ENCODE data around the gene TNFAIP8L2. TPM values are rescaled to one million over a fixed set of nuclear protein-coding genes. Genes with fewer than 3 reads are reported as not detected.

The TNFAIP8L2 gene
- total and polyA plus RNA-seq, 2 of the 4 experiments (the other 2 are of a cell fraction), result not detected

- dilution Hi-C loops (cut with HindIII; ENCODE audit: low sequenced_read_pairs, unreplicated experiment) (no loop called here), in situ Hi-C loops (cut with MboI; ENCODE audit: low sequenced_read_pairs) (no loop called here), intact Hi-C loops (cut with micrococcal nuclease) (loop anchor here (5.0 kb wide), 1 partner anchor 75 kb away; the partner anchor contains the start of gene GABPB2)
- Histone ChIP-seq H3K56ac (ENCODE audit: extremely low read depth, insufficient read depth, low read length) (no peak overlapping the region), H3K9me3 (ENCODE audit: control insufficient read depth, insufficient read depth, low read length) (no peaks in the 10 kb centered on the region), H2BK15ac (ENCODE audit: low read depth, low read length) (no peak overlapping the region), H3K18ac (ENCODE audit: low read depth, low read length) (no peak overlapping the region), H3K4me2 (ENCODE audit: low read depth, low read length) (peak overlapping the region; percentile 75), H3K4me3 (ENCODE audit: insufficient read depth, low read depth, low read length) (peak overlapping the region; percentile 47), H2AK5ac (ENCODE audit: low read depth, low read length) (no peak overlapping the region), H3K79me1 (ENCODE audit: low read depth in 1 of 2, low read length in 2 of 2) (peaks cover 0 to 6% of the 10 kb centered on the region in 2 experiments; a peak in 1 of 4 replicates), H2BK20ac (ENCODE audit: low read depth, low read length) (no peak overlapping the region), H2AFZ (replicated peaks; ENCODE audit: low read length, poor library complexity) (peak overlapping the region; percentile 83), H4K20me1 (ENCODE audit: insufficient read depth, low read length) (peaks cover 5% of the 10 kb centered on the region; the same call in 1 of the 2 replicates), H4K5ac (ENCODE audit: low read depth, low read length) (peak overlapping the region; percentile 4; the same call in 1 of the 2 replicates), H3K14ac (replicated peaks; ENCODE audit: low read depth, low read length) (peak overlapping the region; percentile 38; the same call in 1 of the 2 replicates), H2BK120ac (ENCODE audit: low read depth, low read length) (no peak overlapping the region), H3K23ac (ENCODE audit: low read depth, low read length) (peak overlapping the region; percentile 24; the same call in 1 of the 2 replicates), H3K9me1 (ENCODE audit: insufficient read depth, low read length) (peaks cover 4% of the 10 kb centered on the region; the same call in 1 of the 2 replicates), H2BK5ac (ENCODE audit: low read depth, low read length, poor library complexity, severe bottlenecking) (no peak overlapping the region), H2AK9ac (replicated peaks; ENCODE audit: low read depth, low read length, poor library complexity) (peak overlapping the region; percentile 49), H3K4ac (ENCODE audit: low read depth, low read length) (0 out of 2 replicates have a peak overlapping the region, but pooled peaks have one; percentile 8), H3K27me3 (ENCODE audit: control insufficient read depth, insufficient read depth, low read length) (peaks cover 2% of the 10 kb centered on the region; the same call in 1 of the 2 replicates), H4K91ac (ENCODE audit: insufficient read depth, low read depth, low read length) (no peak overlapping the region), H3K36me3 (ENCODE audit: control insufficient read depth, insufficient read depth, low read length) (no peaks in the 10 kb centered on the region), H3K4me1 (ENCODE audit: control insufficient read depth, insufficient read depth, low read length) (peaks cover 5% of the 10 kb centered on the region), H3K9ac (ENCODE audit: low read depth, low read length) (peak overlapping the region; percentile 36), H4K8ac (ENCODE audit: low read depth in 2 of 2, low read length in 2 of 2) (peak overlapping the region; percentile 49 to 60; a peak in 2 of 4 replicates), H3K27ac (ENCODE audit: insufficient read depth, low read length) (peak overlapping the region; percentile 19; the same call in 1 of the 2 replicates)
- BruUV-seq (replicated peaks), result no TSS peak
- peak; percentile 9 for DNase-seq
- TF ChIP-seq, protein P1, sequence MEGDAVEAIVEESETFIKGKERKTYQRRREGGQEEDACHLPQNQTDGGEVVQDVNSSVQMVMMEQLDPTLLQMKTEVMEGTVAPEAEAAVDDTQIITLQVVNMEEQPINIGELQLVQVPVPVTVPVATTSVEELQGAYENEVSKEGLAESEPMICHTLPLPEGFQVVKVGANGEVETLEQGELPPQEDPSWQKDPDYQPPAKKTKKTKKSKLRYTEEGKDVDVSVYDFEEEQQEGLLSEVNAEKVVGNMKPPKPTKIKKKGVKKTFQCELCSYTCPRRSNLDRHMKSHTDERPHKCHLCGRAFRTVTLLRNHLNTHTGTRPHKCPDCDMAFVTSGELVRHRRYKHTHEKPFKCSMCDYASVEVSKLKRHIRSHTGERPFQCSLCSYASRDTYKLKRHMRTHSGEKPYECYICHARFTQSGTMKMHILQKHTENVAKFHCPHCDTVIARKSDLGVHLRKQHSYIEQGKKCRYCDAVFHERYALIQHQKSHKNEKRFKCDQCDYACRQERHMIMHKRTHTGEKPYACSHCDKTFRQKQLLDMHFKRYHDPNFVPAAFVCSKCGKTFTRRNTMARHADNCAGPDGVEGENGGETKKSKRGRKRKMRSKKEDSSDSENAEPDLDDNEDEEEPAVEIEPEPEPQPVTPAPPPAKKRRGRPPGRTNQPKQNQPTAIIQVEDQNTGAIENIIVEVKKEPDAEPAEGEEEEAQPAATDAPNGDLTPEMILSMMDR (conservative IDR thresholded peaks at IDR 0.05; ENCODE audit: low read depth, low read length), result no peak
- TF ChIP-seq CEBPB (IDR thresholded peaks at IDR 0.05; ENCODE audit: low read depth, low read length), result peak; percentile 25; the same call in 1 of the 2 replicates
- ATAC-seq (ENCODE audit: low read depth), result no peak
- CTCF ChIA-PET, result no interaction called here
- POLR2A ChIA-PET (ENCODE audit: unreplicated experiment), result no interaction called here
- no CpG with 5 or more reads among the region's 7 CpGs for WGBS, 2 experiments (ENCODE audit: extremely low coverage in 2 of 2, insufficient read length in 1 of 2)
Measured at GRCh38 chr1:151147132-151147503, 9.3 kb upstream of the TNFAIP8L2 start.

Measured in IMR-90 (cell line).